HK-2 (cell line): Measurements from ENCODE around the gene CCDC102A.

Experiments used
- DNase-seq: peaks from one replicate; pipeline ENCODE4 v3.0.0-alpha.2; 2018; ENCODE audit not compliant: unreplicated experiment

The CCDC102A gene

DNA sequence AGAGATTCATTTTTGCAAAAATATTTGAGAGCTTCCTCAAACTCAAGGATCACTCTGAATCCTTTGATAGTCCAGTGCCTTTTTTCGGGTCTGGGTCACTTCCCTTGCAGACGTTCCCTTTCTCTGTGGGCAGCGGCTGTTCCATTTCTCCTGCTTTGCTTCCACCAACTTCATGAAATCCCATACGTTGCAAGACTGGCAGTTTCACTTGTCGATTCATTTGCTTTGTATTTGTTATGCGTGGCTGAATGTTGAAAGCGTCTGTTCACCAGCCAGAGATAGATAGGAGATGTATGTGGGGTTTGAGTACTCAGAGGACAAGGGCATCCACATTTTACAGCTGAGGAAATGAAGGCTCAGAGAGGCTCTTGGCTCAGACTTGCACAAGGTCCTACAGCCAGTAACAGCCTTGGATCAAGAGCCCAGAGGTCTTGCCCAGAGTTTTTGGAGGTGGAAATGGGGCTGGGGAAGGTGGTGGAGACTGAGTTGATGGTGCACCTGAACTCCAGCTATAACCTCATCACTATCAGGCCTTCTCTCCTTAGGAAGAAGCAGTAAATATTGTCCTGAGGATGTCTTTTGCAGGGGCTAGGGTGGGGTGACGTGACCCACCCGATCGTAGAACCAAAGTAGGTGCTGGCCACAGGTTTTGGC, 1.3 kb upstream of the CCDC102A start:
- no peak for DNase-seq

DNA sequence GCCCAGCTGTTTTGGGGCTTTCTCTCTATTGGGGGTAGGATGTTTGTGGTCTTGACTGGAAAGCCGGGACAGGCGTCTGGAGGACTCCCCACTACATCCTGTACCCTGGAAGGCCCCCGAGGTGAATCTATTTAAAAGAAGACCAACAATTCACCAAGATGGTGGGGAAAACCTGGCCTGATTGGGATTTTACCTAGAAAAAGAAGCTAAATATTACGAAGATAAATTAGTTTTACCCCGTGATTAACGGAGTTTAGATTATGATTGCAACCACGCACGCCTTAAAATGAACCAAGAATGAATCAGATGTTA, 779 bp upstream of the CCDC102A start:
- DNase-seq, result no peak

DNA sequence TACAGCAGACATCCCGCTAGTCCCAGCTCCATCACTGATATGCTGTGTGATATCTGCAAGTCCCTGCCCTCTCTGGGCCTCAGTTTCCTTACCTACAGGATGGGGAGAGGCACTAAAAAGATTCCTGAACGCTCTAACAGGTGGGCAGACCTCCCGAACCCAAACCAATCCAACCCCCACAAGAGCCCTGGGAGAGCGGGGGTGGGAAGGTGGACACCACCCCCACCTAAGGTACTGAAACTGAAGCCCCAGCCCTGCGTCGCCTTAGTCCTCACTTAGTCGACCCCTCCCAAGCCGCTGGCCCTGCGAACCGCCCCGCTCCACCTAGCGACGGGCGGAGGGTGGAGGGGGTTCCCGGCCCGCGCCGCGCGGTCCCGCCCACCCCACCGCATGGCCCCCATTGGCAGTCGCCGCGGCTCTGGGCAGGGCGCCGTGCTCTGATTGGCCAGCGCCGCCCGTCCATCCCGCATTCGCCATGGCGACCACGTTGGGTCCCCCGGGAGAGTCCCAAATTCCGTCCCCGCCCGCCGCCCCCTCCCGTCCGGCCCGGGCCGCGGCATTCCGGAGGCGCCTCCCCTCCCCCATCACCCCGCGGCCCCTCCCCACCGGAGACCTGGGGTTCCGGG, 578 bp downstream of the CCDC102A start:
- DNase-seq, result peak; percentile 95

DNA sequence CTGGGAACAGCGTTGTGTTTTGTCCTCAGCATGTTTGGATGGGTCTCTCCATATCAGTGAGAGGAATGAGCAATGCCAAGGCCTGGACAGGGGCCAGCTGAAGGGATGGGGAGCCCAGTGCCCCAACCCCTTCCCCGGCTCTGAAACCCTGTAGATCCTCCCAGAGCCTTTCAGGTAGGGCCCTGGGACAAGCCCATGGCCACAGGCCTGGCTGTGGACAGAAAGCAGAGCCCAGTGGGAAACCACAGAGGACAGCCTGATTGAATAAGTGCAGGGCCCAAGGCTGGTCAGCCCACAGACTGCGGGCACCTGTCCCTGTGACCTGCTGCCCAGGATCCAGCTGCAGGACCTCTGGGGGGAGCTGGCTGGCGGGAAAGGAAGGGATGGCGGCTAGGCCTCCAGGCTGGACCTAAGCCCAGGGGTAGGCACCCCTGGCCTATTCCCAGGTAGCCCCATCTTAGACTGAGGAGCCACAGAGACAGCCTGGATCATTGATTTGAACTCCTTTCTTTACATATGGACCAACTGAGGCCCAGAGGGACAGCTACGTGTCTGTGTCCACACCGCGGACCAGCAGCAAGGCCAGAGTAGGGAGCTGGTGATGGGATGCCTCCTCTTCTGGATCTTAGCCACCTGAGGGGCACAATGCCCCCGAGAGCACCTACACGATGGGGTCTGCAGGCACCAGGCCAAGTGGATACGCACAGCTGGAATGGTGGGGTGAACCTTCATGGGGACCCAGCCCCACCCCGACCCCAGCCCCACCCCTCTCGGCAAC, 1.3 kb downstream of the CCDC102A start:
- DNase-seq, result no peak

DNA sequence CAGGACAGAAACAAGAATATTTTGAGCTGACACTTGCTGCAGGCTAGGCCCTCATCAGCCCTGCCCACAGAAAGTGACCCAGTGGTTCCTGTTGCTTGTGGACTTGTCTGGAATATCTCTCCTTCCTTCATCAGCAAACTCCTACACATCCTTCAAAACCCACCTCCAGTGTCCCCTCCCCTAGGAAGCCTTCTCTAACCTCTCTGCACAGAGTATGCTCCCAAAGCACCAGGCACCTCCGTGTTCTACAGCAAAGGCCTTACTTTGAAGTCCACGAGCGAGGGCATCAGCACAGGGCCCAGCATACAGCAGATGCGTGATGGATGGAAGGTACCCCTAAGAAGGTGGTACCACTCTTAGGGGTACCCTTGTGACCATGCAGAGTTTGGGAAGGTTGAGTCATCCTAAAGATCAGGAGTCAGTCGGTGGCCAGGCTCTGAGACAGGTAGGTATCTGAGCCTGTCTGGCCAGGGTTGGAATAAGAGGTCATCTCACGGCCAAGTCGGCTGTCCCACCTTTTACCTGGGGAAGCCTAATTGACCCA, 2.0 kb downstream of the CCDC102A start:
- DNase-seq, result no peak

DNA sequence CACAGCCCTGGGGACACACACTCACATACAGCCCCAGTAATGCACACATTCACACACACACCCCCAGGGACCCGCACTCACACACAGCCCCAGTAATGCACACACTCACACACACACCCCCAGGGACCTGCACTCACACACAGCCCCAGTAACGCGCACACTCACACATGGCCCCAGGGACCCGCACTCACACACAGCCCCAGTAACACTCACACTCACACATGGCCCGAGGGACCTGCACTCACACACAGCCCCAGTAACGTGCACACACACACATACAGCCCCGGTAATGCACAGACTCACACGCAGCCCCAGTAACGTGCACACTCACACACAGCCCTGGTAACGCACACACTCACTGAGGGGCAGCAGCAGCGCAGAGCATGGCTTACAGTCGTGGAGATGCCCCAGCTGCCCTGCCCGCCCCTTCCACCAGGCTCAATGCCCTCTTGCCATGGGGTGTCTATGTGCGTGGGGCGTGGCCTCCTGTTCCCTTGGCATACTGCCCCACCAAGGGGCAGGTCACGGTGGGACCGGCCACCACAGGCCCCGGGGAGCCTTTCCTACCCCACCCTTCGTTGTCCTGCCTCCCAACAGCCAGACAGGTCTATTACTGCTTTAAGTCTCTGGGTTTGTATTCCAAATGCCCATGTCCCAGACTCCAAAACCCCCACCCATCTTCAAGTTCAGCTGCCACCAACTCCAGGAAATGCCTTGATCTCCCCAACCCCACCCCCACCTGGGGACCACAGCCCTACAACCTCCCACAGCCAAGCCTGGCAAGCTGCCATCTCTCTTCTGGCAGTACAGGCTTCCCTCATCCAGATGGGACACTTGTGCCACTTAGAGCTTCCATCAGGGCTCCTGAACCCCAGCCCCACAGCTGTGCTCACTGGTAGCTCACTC, 2.7 kb downstream of the CCDC102A start:
- no peak for DNase-seq

DNA sequence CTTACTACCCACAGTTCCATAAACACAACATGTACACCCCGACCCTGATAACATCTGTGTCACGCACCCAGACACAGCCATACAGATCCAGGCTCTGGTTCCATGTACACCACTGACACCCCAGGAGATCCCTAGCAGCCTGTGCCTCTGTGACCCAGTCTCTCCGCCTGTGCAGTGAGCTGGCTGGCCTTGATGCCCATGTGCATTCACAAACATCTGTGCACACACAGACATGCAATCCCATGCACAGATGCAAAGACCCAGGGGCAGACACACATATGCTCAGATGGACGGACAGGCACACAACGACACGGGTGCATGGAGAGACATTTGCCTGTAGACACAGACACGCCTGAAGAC, 4.1 kb downstream of the CCDC102A start:
- no peak for DNase-seq

- DNase-seq, result no peak
Measured at GRCh38 chr16:57531635-57532265, 4.6 kb downstream of the CCDC102A start.

DNA sequence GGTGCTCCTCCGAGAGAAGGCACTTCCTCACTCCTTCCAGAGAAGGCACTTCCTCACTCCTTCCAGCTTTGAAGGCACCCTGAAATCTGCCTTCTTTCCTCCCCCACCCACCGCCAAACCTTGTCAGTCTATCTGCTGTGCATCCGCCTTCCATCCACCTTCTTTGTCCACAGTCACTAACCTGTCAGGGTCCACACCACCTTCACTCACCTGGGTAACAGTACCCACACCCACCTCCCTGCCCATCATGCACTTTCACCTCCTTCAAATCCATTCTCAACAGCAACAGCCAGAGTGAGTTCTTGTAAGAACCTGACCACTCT, 5.2 kb downstream of the CCDC102A start:
- no peak for DNase-seq

GRCh38 chr16:57530522-57531252, 5.7 kb downstream of the CCDC102A start:
- peak; percentile 40 for DNase-seq

GRCh38 chr16:57530104-57530521, 6.3 kb downstream of the CCDC102A start:
- DNase-seq, result peak; percentile 61

- no peak for DNase-seq
Measured at GRCh38 chr16:57529391-57530103, 6.8 kb downstream of the CCDC102A start.

- DNase-seq, result no peak
Measured at GRCh38 chr16:57528499-57529390, 7.6 kb downstream of the CCDC102A start.

GRCh38 chr16:57527610-57528360, 8.6 kb downstream of the CCDC102A start:
- no peak for DNase-seq

GRCh38 chr16:57527027-57527426, 9.3 kb downstream of the CCDC102A start:
- no peak for DNase-seq

GRCh38 chr16:57526498-57526897, 9.9 kb downstream of the CCDC102A start:
- DNase-seq, result no peak

GRCh38 chr16:57525761-57526160, 10.6 kb downstream of the CCDC102A start:
- peak; percentile 76 for DNase-seq

DNA sequence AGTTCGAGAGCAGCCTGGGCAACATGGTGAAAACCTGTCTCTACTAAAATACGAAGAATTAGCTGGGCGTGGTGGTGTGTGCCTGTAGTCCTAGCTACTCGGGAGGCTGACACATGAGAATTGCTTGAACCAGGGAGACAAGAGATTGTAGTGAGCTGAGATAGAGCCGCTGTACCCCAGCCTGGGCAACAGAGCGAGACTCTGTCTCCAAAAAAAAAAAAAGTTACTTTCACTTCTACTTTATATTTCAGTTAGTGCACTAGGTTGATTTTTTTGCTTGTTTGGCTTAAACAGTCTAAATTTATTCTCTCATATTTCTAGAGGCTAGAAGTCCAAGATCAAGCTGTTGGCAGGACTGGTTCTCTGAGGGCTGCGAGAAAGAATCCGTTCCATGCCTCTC, 13.4 kb downstream of the CCDC102A start:
- DNase-seq, result no peak
